HL-60/S4 treated with phorbol 12-myristate 13-acetate at 8.2 ng/mL for 4 days and 3 days (cell line): Measurements from ENCODE around the gene KRT85.

Experiments
- in situ Hi-C: fragments of 300-500 bp; cut with MboI; formaldehyde crosslinking; loops from 2 replicates; pipeline ENCODE4 v1.15.0; 2022; ENCODE audit warnings: low sequenced_read_pairs

KRT85 gene

DNA sequence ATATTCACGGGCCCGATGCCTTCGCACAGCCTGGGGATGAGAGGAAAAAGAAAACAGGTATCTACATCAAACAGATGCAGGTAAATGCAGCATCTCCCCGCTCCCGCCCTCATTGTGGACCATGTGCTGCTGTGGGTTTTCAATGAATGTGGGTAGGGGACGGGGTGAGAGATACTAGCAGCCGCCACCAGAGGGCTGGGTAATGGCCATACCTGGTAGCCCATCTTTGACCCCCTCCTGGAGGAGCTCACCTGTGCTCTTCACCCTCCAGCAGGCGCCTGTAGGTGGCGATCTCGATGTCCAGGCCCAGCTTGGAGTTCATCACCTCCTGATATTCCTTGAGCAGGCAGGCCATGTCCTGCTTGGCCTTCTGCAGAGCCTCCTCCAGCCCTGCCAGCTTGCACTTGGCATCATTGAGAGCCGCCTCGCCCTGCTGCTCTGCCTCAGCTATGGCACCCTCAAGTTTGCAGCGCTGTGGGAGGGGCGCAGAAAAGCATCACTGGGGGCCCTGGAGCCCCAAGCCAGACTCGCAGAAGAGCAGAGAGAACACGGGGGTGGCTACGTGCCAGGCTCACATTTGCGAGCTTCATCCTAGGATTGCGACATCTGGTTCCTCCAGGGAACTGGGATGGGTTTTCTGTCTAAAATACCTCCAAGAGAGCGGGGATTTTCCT, 28.6 kb upstream of the KRT85 start:
- in situ Hi-C loops = no loop called here

- in situ Hi-C loops = no loop called here
Observed at GRCh38 chr12:52394836-52395405, 27.6 kb upstream of the KRT85 start.

DNA sequence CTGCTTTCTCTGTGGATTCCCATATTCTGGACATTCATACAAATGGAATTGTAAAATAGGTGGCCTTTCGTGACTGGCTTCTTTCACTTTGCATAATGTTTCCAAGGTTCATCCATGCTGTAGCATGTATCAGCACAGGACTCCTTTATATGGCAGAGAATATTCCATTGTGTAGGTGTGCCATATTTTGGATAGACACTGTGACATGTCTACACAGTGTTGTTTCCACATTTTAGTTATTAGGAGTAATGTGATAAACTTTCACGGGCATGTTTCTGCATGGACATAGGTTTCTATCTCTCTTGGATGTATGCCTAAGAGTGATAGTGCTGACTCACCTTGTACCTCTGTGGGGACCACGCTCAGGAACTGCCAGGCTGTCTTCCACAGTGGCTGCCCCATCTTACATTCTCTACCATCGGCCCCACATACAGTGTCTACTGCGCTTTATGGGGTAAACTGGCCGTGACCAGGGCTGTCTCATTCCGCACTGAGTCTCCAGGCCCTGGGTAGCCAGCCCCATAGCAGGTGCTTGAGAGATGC, 25.3 kb upstream of the KRT85 start:
- in situ Hi-C loops = no loop called here

DNA sequence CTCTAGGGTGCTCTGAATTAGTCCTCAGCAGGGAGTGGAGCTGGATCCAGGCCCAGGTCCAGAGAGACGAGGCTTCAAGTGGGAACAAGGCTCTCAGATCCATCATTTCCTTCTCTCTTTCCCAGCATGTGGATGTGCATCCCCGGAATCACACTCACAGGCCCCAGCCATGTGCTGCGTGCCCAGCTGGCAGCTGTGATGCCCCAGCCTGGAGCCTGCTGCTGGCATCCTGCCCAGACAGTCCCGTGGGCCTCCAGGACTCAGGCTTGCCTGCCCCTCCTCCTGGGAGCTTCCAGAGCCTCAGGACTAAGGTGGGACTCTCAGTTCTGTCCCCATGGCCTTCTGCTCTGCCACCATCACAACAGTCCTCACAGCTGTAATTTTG, 24.3 kb upstream of the KRT85 start:
- in situ Hi-C loops = no loop called here

GRCh38 chr12:52390739-52391617, 23.7 kb upstream of the KRT85 start:
- in situ Hi-C loops = no loop called here

DNA sequence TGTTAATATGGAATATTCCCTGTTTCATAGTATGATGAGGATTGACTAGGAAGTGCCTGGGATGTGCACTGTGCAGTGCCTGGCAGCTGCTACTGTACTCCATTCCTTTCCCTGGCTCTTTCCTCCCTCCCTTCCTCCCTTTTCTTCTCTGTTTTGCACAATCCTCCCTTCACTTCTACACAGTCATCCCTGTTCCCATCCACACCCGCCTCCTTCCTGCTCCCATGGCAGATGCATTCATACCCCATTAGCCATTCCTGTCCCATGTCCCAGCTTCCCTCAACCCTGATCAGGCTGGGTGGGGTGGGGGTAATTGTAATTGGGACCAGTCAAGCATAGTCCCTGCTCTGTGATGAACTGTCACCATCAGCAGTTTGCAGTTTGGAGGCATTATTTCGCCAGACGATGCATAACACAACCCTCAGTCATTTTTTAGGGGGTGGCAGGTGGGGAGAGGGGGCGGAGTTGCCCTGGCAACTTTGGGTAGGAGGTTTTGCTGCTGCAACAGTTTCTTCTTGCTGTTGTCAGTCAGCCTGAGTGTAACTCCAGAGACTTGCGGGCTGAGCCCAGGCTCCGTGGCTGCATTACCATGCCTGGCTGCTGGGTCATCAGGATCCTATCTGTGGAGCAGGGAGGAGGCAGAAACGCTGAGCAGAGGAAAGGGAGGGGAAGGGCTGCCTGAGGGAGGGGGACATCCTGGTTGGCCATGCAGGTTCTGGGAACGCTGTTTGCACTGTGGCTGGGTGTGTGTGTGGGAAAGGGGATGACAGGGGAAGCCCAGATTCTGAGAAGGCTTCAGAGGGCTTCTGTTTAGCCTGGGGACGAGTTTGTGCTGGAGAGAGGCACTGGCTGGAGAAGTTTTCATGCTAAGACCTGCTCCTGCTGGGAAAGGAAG, 22.3 kb upstream of the KRT85 start:
- in situ Hi-C loops = no loop called here

- in situ Hi-C loops = no loop called here
Observed at GRCh38 chr12:52387859-52388258, 20.6 kb upstream of the KRT85 start.

- in situ Hi-C loops = no loop called here
Observed at GRCh38 chr12:52385226-52385702, 18.0 kb upstream of the KRT85 start, which contains the start of gene KRT84. KRT84 (minus strand) TSS chr12:52385652; CDS start chr12:52385585, 67 bp downstream.

- in situ Hi-C loops = loop anchor here (5.0 kb wide), 1 partner anchor 494 kb away; no protein-coding TSS in a partner anchor
Observed at GRCh38 chr12:52383331-52383730, 16.1 kb upstream of the KRT85 start.

- in situ Hi-C loops = loop anchor here (5.0 kb wide), 1 partner anchor 494 kb away; no protein-coding TSS in a partner anchor
Observed at GRCh38 chr12:52382854-52383253, 15.6 kb upstream of the KRT85 start.

DNA sequence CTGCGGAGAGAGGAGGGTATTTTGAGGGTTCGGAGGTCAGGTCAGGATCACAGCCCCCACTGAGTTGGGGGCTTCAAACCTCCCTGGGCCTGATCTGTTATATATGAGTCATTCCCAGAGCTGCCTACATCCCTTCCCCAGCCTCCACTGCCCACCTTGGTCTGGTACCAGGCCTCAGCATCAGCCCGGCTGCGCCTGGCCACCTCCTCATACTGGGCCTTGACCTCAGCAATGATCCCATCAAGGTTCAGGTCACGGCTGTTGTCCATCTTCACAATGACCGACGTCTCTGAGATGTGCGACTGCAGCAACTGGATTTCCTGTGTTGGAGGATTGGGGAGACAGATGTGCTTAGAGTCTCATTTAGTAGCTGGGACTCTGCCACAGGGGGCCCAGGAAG, 13.9 kb upstream of the KRT85 start:
- in situ Hi-C loops = loop anchor here (5.0 kb wide), 1 partner anchor 496 kb away; no protein-coding TSS in a partner anchor

- in situ Hi-C loops = loop anchor here (5.0 kb wide), 1 partner anchor 497 kb away; no protein-coding TSS in a partner anchor
Observed at GRCh38 chr12:52380271-52380694, 13.0 kb upstream of the KRT85 start.

DNA sequence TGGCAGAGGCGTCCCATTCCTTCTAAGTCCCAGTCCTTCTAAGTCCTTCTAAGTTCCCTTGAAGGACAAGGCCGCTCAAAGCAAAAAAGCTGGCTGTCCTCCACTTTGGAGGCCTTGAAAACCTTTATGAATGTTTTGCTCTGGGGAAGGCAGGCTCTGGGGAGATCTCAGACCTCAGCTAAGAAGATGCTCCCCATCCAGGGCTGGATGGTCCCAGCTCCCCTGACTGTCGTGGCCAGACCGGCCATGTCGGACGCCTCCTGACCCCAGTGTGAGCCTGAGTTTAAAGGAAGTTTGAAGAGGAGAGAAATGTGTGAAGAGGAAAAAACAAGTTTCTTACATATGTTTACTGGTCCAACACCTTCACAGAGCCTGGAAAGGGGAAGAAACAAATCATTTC, 12.3 kb upstream of the KRT85 start:
- in situ Hi-C loops = no loop called here

- in situ Hi-C loops = no loop called here
Observed at GRCh38 chr12:52378091-52378490, 10.8 kb upstream of the KRT85 start.

GRCh38 chr12:52377266-52377665, 10.0 kb upstream of the KRT85 start:
- in situ Hi-C loops = no loop called here

DNA sequence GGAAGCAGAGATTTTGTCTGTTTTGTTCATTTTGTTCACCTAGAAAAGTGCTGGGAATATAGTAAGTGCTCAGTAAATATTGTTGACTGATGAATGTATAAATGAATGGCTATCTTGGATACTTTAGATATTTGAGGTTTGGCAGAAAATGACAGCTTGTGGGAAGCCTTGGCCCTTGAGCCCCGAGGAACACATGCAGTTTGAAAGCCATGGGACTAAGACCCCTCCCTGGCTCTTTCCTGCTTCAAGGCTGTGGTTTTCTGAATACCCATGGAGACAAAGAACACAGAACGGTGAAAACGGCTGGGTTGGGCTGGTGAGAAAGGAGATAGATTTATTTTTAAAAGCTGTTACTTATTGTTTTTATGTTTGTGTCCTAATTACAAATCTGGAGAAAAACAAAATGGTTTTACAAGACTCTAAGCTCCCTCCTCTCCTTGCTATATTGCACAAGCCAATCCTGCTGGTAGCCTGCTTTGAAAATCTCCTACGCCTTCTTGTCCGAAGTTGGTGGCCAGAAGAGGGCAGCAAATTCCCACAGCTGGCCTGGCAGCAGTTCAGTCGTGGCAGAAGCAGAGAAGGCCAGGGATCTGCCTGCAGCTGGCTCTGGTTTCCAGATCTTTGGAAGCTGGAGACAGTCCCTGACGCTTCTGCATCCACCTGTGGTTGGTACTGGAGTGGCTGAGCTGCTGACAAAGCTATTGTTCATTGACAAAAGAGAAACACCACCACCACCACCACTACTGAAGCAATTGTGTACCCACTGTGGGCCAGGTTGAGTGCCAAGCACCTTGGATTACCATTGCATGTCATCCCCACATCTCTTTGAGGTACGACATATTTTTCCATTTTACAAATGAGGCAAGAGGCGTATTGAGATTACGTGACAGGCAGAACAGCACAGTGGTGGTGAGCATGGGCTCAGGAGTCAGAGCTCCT, 5.2 kb upstream of the KRT85 start:
- in situ Hi-C loops = no loop called here

DNA sequence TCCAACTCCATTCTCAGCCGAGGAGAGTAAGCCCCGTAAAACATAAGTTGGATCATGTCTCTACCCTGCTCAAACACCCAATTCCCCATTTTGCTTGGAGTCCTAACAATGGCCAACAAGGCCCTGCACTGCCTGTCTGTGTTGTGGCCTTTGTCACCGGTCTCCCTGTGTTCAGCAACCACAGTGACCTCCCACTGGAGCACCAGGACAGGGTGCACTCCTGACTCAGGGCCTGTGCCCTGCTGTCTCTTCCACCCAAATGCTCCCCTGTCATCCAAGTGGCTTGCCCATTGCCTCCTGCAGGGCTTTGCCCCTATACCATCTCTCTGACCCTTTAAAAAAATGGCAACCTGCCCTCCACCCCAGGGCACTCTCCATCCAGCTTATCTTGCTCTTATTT, 4.4 kb upstream of the KRT85 start:
- in situ Hi-C loops = no loop called here

- in situ Hi-C loops = no loop called here
Observed at GRCh38 chr12:52370926-52371608, 3.8 kb upstream of the KRT85 start.
